Fibroblast of mammary gland (primary cell): ENCODE data around the gene GNL3.

ENCODE experiments used
- DNase-seq: peaks from one replicate; pipeline ENCODE4 v3.0.0-alpha.2; 2010; ENCODE audit warnings: low read depth
- H3K4me3 ChIP-seq: 2 replicates; pipeline ENCODE4 v1.5.1; 2011; ENCODE audit warnings: low read depth, mild to moderate bottlenecking, low read length, moderate library complexity; ENCODE audit not compliant: control insufficient read depth
- TF ChIP-seq, protein P1 (sequence below): conservative IDR thresholded peaks from 2 replicates; pipeline ENCODE4 v1.5.1; 2011; ENCODE audit warnings: low read depth, low read length, inconsistent platforms; ENCODE audit not compliant: control insufficient read depth, insufficient read depth

GNL3 gene

DNA sequence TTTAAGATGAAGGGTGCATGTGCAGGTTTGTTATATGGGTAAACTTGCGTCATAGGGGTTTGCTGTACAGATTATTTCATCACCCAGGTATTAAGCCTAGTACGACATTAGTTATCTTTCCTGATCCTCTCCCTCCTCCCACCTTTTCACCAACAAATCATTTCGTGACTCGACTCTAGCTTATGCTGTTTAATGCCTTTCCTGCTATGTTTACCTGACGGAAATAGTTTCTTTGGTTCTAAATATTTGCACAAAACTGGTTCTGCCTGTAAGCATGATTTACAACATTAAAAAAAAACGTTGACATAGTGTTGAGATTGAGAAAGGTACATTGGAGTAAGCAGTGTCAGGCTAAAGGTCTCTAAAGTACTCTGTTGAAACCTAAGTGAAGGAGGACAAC is 2.4 kb downstream of the GNL3 start:
- TF ChIP-seq, protein P1, sequence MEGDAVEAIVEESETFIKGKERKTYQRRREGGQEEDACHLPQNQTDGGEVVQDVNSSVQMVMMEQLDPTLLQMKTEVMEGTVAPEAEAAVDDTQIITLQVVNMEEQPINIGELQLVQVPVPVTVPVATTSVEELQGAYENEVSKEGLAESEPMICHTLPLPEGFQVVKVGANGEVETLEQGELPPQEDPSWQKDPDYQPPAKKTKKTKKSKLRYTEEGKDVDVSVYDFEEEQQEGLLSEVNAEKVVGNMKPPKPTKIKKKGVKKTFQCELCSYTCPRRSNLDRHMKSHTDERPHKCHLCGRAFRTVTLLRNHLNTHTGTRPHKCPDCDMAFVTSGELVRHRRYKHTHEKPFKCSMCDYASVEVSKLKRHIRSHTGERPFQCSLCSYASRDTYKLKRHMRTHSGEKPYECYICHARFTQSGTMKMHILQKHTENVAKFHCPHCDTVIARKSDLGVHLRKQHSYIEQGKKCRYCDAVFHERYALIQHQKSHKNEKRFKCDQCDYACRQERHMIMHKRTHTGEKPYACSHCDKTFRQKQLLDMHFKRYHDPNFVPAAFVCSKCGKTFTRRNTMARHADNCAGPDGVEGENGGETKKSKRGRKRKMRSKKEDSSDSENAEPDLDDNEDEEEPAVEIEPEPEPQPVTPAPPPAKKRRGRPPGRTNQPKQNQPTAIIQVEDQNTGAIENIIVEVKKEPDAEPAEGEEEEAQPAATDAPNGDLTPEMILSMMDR = no peak
- DNase-seq = no peak
- H3K4me3 ChIP-seq = no peak overlapping the region

GRCh38 chr3:52689151-52689550 is 3.3 kb downstream of the GNL3 start:
- TF ChIP-seq, protein P1 = no peak
- no peak overlapping the region for H3K4me3 ChIP-seq
- no peak for DNase-seq

GRCh38 chr3:52690560-52690959 is 4.7 kb downstream of the GNL3 start:
- no peak overlapping the region for H3K4me3 ChIP-seq
- no peak for DNase-seq
- TF ChIP-seq, protein P1 = no peak

- TF ChIP-seq, protein P1 = no peak
- no peak overlapping the region for H3K4me3 ChIP-seq
These were observed 7.2 kb downstream of the GNL3 start for GRCh38 chr3:52693071-52693470.

GRCh38 chr3:52694528-52695189 is 8.8 kb downstream of the GNL3 start:
- DNase-seq = no peak
- no peak overlapping the region for H3K4me3 ChIP-seq
- TF ChIP-seq, protein P1 = no peak

More at GRCh38 chr3:52693071-52693470, 7.2 kb downstream of the GNL3 start:
- no peak for DNase-seq

- H3K4me3 ChIP-seq = no peak overlapping the region
- DNase-seq = no peak
- TF ChIP-seq, protein P1 = no peak
These were observed 10.2 kb downstream of the GNL3 start for GRCh38 chr3:52695798-52696671.
